Measurements from ENCODE around the gene PPA1.

The PPA1 gene

DNA sequence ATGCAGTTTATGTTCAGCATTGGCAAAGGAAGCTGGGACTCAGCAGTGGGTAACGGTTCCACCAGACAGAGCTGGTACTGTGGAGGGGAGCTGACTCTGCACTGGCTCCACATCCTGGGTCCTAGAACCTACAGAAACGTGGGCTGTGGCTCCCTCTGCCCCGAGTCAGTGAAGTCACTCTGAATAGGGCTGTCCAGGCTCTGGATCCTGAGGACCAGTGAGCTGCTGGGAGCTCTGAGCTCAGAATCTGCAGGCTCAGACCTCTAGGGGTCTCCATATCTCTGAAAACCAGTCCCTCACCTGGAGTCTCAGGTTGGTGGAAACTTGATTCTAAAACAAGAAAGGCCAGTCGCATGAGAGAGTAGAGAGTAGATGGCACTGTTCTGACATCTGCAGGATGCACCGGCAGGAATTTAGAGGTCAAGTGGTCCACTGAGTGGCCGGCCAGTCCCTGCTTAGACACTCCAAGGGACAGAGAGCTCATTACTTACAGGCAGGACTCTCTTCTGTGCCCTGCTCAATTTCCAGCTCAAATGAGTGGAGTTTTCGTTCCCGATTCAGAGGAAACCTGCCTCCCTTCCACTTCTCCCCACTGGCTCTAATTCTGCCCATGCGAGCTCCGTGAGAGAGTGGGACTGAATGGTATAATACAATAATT is 31.9 kb upstream of the PPA1 start:
- Histone ChIP-seq H3K4me2 (ENCODE audit: low read depth, low read length, poor library complexity, severe bottlenecking) (no peak overlapping the region), H3K36me3 (ENCODE audit: low read length) (no peaks in the 10 kb centered on the region), H4K20me1 (ENCODE audit: low read depth, low read length) (no peaks in the 10 kb centered on the region), H3K79me2 (ENCODE audit: insufficient read depth, low read length) (no peaks in the 10 kb centered on the region), H3K9ac (ENCODE audit: low read length) (no peak overlapping the region), H3K9me3 (ENCODE audit: insufficient read depth, low read length) (no peaks in the 10 kb centered on the region; the same call in 1 of the 2 replicates), H3F3A (ENCODE audit: insufficient read depth) (no peaks in the 10 kb centered on the region), H3K4me3 (ENCODE audit: insufficient read depth, low read length, poor library complexity, severe bottlenecking) (no peak overlapping the region), H2AFZ (ENCODE audit: low read depth, low read length, severe bottlenecking) (no peak overlapping the region), H3K27me3 (ENCODE audit: low read length) (no peaks in the 10 kb centered on the region), H3K27ac (ENCODE audit: low read depth, low read length) (no peak overlapping the region), H3K9me2 (replicated peaks; ENCODE audit: insufficient read depth, low read length) (no peaks in the 10 kb centered on the region)
- TF ChIP-seq CTCF (IDR thresholded peaks at IDR 0.05; ENCODE audit: insufficient read depth, low read length, poor library complexity, severe bottlenecking) (peak; percentile 41), EZH2phosphoT487 (conservative IDR thresholded peaks at IDR 0.05; ENCODE audit: low read length) (no peak)

GRCh38 chr10:70260734-70261133 is 27.5 kb upstream of the PPA1 start:
- TF ChIP-seq EZH2phosphoT487 (conservative IDR thresholded peaks at IDR 0.05; ENCODE audit: low read length), result no peak
- no peak for TF ChIP-seq CTCF (IDR thresholded peaks at IDR 0.05; ENCODE audit: insufficient read depth, low read length, poor library complexity, severe bottlenecking)
- no peak overlapping the region for H3K4me2 ChIP-seq (ENCODE audit: low read depth, low read length, poor library complexity, severe bottlenecking)
- H3F3A ChIP-seq (ENCODE audit: insufficient read depth), result no peaks in the 10 kb centered on the region
- H3K4me3 ChIP-seq (ENCODE audit: insufficient read depth, low read length, poor library complexity, severe bottlenecking), result no peak overlapping the region
- H3K36me3 ChIP-seq (ENCODE audit: low read length), result no peaks in the 10 kb centered on the region
- no peaks in the 10 kb centered on the region for H3K27me3 ChIP-seq (ENCODE audit: low read length)
- H3K79me2 ChIP-seq (ENCODE audit: insufficient read depth, low read length), result no peaks in the 10 kb centered on the region
- H3K9me3 ChIP-seq (ENCODE audit: insufficient read depth, low read length), result no peaks in the 10 kb centered on the region; the same call in 1 of the 2 replicates
- no peak overlapping the region for H3K27ac ChIP-seq (ENCODE audit: low read depth, low read length)
- H3K9me2 ChIP-seq (replicated peaks; ENCODE audit: insufficient read depth, low read length), result no peaks in the 10 kb centered on the region
- H3K9ac ChIP-seq (ENCODE audit: low read length), result no peak overlapping the region
- no peaks in the 10 kb centered on the region for H4K20me1 ChIP-seq (ENCODE audit: low read depth, low read length)
- H2AFZ ChIP-seq (ENCODE audit: low read depth, low read length, severe bottlenecking), result no peak overlapping the region

GRCh38 chr10:70260259-70260658 is 27.0 kb upstream of the PPA1 start:
- H3K27me3 ChIP-seq (ENCODE audit: low read length), result no peaks in the 10 kb centered on the region
- no peak overlapping the region for H3K27ac ChIP-seq (ENCODE audit: low read depth, low read length)
- H4K20me1 ChIP-seq (ENCODE audit: low read depth, low read length), result no peaks in the 10 kb centered on the region
- no peaks in the 10 kb centered on the region for H3K36me3 ChIP-seq (ENCODE audit: low read length)
- no peak overlapping the region for H3K4me2 ChIP-seq (ENCODE audit: low read depth, low read length, poor library complexity, severe bottlenecking)
- H3K4me3 ChIP-seq (ENCODE audit: insufficient read depth, low read length, poor library complexity, severe bottlenecking), result no peak overlapping the region
- no peak overlapping the region for H2AFZ ChIP-seq (ENCODE audit: low read depth, low read length, severe bottlenecking)
- H3F3A ChIP-seq (ENCODE audit: insufficient read depth), result no peaks in the 10 kb centered on the region
- no peak for TF ChIP-seq EZH2phosphoT487 (conservative IDR thresholded peaks at IDR 0.05; ENCODE audit: low read length)
- no peak for TF ChIP-seq CTCF (IDR thresholded peaks at IDR 0.05; ENCODE audit: insufficient read depth, low read length, poor library complexity, severe bottlenecking)
- no peaks in the 10 kb centered on the region for H3K79me2 ChIP-seq (ENCODE audit: insufficient read depth, low read length)
- H3K9me3 ChIP-seq (ENCODE audit: insufficient read depth, low read length), result no peaks in the 10 kb centered on the region; the same call in 1 of the 2 replicates
- H3K9ac ChIP-seq (ENCODE audit: low read length), result no peak overlapping the region
- no peaks in the 10 kb centered on the region for H3K9me2 ChIP-seq (replicated peaks; ENCODE audit: insufficient read depth, low read length)
